Psoas muscle (tissue), 8 donors: ENCODE results near the gene SMIM31. TPM values are rescaled to one million over a fixed set of nuclear protein-coding genes. Genes with fewer than 3 reads are reported as not detected.

ENCODE experiments used
- ATAC-seq, 4 donors: fragments of 200-7000 bp; cut with Tn5 transposase; one replicate each; pipeline ENCODE4 v1.9.1; 2020; ENCODE audit warnings: moderate library complexity in 3 of 4, mild to moderate bottlenecking in 2 of 4
- DNase-seq, 2 donors: peaks; one replicate each; pipeline ENCODE4 v3.0.0-alpha.2; 2020
- H3K27ac ChIP-seq: fragments of 200-600 bp; one replicate; pipeline ENCODE4 v1.8.0; 2022
- H3K27me3 ChIP-seq, 3 donors: fragments of 200-600 bp in 1 of 3; one replicate each; pipeline versions ENCODE4 v1.6.1 to v1.8.0; 2013 to 2022; ENCODE audit warnings: low read length in 2 of 3, mild to moderate bottlenecking in 2 of 3, moderate library complexity in 1 of 3; ENCODE audit not compliant: insufficient read depth in 3 of 3
- H3K36me3 ChIP-seq, 2 donors: fragments of 200-600 bp in 1 of 2; one replicate each; pipeline versions ENCODE4 v1.6.1 to v1.8.0; 2013 to 2022; ENCODE audit warnings: low read depth in 1 of 2, mild to moderate bottlenecking in 1 of 2, moderate library complexity in 1 of 2; ENCODE audit not compliant: insufficient read depth in 1 of 2
- H3K4me1 ChIP-seq: fragments of 200-600 bp; one replicate; pipeline ENCODE4 v1.8.0; 2022
- H3K4me3 ChIP-seq: fragments of 200-600 bp; one replicate; pipeline ENCODE4 v1.8.0; 2022; ENCODE audit warnings: mild to moderate bottlenecking
- H3K9me3 ChIP-seq: fragments of 200-600 bp; one replicate; pipeline ENCODE4 v1.8.0; 2022
- WGBS, 3 donors: extraction: QIAGEN DNeasy Blood & Tissue Kit; methylation state at CpG; one replicate each; pipeline versions ENCODE4 v1.1.6 to v1.1.7; 2013; 5-methylcytosine and 5-hydroxymethylcytosine counted together
- intact Hi-C, 2 donors: fragments of 100-400 bp; cut with DNase I; formaldehyde crosslinking; loops; one replicate each; pipeline versions ENCODE4 v1.11.0 to v1.14.2; 2022
- polyA plus RNA-seq, 3 donors: library from polyadenylated mRNA; stranded (reverse); fragments of 200-250 nt; gene quantifications; one replicate each; pipeline ENCODE4 v1.2.3, GENCODE V29; 2013
- total RNA-seq, 4 donors: library from RNA; stranded (reverse); fragmentation: NEBNext Ultra II Directional in 2 of 4; extraction: Animal tissue kit (Norgen Biotek cat#: 25700) in 2 of 4; gene quantifications; one replicate each; pipeline versions ENCODE4 v1.2.1 to v1.2.4, GENCODE V29; 2021 to 2023
- TF ChIP-seq, protein P1 (sequence below): fragments of 200-600 bp; IDR thresholded peaks from one replicate; pipeline ENCODE4 v1.8.0; 2022; ENCODE audit warnings: antibody characterized with exemption
- donor health status: healthy with polysubstance abuse.
- donor health status: DM: no; HTN: no; CAD: no; lungs with moderate emphysema.
- donor health status: Bipolar disorder and iron deficiency.
- donor health status: healthy.
- donor health status: DM: yes; HTN: yes; CAD: no.
- donor health status: DM: no; HTN: no; CAD: no.
- donor health status: DM: no; HTN: no; CAD: no.
- donor health status: DM: yes; HTN: yes; CAD: no.

Gene SMIM31
- total and polyA plus RNA-seq, 7 donors: 0.01 TPM; not detected in 6

DNA sequence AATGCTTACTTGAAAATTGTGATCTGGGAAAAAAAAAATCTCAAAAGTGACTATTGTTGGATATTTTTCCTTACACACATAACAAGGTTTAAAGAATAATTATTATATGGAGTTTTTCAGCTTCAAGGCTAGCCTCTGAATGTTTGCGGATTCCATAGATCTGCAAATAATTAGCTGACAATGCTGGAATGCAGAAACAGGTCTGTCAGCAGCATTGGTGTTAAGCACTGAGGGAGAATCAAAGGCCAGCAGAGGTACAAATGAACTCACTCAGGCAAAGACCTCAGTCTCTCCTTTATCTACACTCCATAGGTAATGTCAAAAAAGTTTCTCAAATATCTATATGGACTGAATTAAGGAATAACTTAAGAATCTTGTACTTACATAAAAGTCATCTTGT is 35.1 kb downstream of the SMIM31 start:
- Histone ChIP-seq H3K36me3 (no peaks in the 10 kb centered on the region), H3K27ac (no peak overlapping the region), H3K9me3 (no peaks in the 10 kb centered on the region), H3K4me1 (no peaks in the 10 kb centered on the region), H3K27me3 (no peaks in the 10 kb centered on the region), H3K4me3 (no peak overlapping the region)
- TF ChIP-seq, protein P1, sequence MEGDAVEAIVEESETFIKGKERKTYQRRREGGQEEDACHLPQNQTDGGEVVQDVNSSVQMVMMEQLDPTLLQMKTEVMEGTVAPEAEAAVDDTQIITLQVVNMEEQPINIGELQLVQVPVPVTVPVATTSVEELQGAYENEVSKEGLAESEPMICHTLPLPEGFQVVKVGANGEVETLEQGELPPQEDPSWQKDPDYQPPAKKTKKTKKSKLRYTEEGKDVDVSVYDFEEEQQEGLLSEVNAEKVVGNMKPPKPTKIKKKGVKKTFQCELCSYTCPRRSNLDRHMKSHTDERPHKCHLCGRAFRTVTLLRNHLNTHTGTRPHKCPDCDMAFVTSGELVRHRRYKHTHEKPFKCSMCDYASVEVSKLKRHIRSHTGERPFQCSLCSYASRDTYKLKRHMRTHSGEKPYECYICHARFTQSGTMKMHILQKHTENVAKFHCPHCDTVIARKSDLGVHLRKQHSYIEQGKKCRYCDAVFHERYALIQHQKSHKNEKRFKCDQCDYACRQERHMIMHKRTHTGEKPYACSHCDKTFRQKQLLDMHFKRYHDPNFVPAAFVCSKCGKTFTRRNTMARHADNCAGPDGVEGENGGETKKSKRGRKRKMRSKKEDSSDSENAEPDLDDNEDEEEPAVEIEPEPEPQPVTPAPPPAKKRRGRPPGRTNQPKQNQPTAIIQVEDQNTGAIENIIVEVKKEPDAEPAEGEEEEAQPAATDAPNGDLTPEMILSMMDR: no peak
- WGBS, 3 donors: 92 to 97% (median 97%) methylated on average over 1 of the region's 1 CpG
- intact Hi-C loops: no loop called here
- ATAC-seq (no peak), DNase-seq (no peak)

DNA sequence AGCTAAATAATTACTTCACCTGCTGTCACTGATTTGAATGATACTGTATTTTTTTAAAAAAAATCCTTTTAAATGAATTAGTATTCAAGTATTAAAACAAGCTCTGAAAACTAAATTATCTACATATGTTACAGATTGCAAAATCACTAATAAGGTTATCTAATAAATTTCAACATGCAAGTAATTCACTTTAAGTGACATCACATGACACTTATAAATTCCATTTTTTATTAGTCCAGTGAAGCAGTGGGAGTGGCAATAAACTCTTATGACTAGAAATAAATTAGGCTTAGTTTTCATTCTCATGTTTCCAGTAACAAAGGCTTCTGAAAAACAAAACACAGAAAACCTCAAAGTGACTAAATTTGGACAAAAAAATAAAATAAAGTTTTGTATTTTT is 36.3 kb downstream of the SMIM31 start:
- DNase-seq: no peak
- no peaks in the 10 kb centered on the region for H3K9me3 ChIP-seq
- H3K4me1 ChIP-seq: no peaks in the 10 kb centered on the region
- TF ChIP-seq, protein P1: no peak
- no peak for ATAC-seq
- H3K36me3 ChIP-seq: no peaks in the 10 kb centered on the region
- H3K27me3 ChIP-seq: no peaks in the 10 kb centered on the region
- no peak overlapping the region for H3K27ac ChIP-seq
- intact Hi-C loops: no loop called here
- H3K4me3 ChIP-seq: no peak overlapping the region

DNA sequence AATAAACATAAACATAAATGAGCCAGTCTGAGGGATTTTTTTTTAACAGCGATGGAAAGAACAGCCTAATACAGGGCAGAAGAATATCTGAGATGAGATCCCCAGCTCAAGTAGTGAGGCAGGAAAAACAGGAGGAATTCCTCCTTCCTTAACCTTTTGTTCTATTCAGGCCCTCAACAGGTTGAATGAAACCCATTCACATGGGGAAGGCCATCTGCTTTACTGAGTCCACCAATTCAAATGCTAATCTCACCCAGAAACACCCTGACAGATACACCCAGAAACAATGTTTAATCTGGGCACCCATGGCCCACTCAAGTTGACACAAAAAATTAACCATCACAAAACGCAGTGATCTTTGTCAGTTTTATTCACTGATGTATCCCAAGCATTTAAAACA is 45.5 kb downstream of the SMIM31 start:
- no peak for DNase-seq
- TF ChIP-seq, protein P1: no peak
- intact Hi-C loops: no loop called here

DNA sequence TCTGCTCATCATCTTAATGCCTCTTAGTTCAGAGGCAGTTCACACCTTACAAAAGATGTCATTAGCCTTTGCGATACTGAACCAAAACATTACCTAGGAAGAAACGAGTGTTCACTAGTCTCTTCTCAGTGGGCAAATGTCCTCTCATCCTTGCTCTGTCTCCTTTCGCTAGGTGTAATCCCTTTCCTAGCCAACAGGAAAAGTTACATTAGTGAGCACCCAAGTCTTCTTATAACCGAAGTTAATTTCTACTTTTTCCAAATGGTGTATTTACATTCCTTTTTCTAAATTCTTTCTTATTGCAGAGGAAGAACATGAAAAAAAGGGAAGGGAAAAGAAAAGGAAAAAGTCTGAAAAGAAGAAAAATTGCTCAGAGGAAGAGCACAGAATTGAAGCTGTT is 46.9 kb downstream of the SMIM31 start:
- H3K36me3 ChIP-seq: no peaks in the 10 kb centered on the region
- intact Hi-C loops: no loop called here
- ATAC-seq (no peak), DNase-seq (no peak)
- WGBS, 3 donors: 87 to 90% (median 88%) methylated on average over 4 of the region's 4 CpGs
- H3K27me3 ChIP-seq: no peaks in the 10 kb centered on the region
- no peaks in the 10 kb centered on the region for H3K4me1 ChIP-seq
- TF ChIP-seq, protein P1: no peak
- H3K27ac ChIP-seq: no peak overlapping the region
- H3K9me3 ChIP-seq: no peaks in the 10 kb centered on the region
- H3K4me3 ChIP-seq: no peak overlapping the region

More for the DNA sequence above, 45.5 kb downstream of the SMIM31 start:
- Histone ChIP-seq H3K27ac (no peak overlapping the region), H3K27me3 (no peaks in the 10 kb centered on the region), H3K9me3 (no peaks in the 10 kb centered on the region), H3K4me1 (no peaks in the 10 kb centered on the region), H3K36me3 (no peaks in the 10 kb centered on the region), H3K4me3 (no peak overlapping the region)
- no peak for ATAC-seq
- WGBS, 3 donors: 60 to 86% (median 78%) methylated on average over 2 of the region's 2 CpGs

DNA sequence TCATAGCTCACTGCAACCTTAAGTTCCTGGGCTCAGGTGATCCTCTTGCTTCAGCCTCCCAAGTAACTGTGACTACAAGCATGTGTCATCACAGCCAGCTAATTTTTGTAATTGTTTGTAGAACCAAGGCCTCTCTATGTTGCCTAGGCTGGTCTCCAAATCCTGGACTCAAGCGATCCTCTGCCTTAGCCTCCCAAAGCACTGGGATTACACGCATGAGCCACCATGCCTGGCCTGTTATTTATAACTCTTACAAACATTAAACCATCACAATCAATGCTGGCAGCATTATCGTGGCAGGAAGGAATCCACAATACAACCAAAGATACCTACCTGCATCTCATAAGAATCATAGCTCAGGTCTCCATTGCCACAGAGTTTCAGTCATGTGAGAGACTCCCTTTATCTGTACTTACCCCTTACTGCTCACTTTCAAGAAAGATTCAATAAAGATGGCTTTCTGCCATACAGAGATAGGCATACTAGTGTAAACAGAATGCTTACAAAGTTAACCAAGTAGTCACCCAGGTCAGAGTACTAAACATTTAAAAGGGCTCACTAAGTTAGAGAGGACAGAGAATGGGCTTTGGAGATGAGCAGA is 48.5 kb downstream of the SMIM31 start:
- intact Hi-C loops: no loop called here
- H3K36me3 ChIP-seq: no peaks in the 10 kb centered on the region

More for the DNA sequence above, 48.5 kb downstream of the SMIM31 start:
- TF ChIP-seq, protein P1: no peak
- Histone ChIP-seq H3K27ac (no peak overlapping the region), H3K9me3 (no peaks in the 10 kb centered on the region), H3K4me3 (no peak overlapping the region), H3K27me3 (no peaks in the 10 kb centered on the region), H3K4me1 (no peaks in the 10 kb centered on the region)
- ATAC-seq (no peak), DNase-seq (no peak)
- WGBS, 3 donors: 25 to 45% (median 26%) methylated on average over 3 of the region's 3 CpGs
